Measurements from ENCODE around the gene IL25.

The IL25 gene

GRCh38 chr14:23353433-23353780 is 19.2 kb upstream of the IL25 start:
- DNase-seq (ENCODE audit: low spot score) = no peak

- no peak for DNase-seq (ENCODE audit: low spot score)
Measured at GRCh38 chr14:23354990-23355389, 17.6 kb upstream of the IL25 start.

DNA sequence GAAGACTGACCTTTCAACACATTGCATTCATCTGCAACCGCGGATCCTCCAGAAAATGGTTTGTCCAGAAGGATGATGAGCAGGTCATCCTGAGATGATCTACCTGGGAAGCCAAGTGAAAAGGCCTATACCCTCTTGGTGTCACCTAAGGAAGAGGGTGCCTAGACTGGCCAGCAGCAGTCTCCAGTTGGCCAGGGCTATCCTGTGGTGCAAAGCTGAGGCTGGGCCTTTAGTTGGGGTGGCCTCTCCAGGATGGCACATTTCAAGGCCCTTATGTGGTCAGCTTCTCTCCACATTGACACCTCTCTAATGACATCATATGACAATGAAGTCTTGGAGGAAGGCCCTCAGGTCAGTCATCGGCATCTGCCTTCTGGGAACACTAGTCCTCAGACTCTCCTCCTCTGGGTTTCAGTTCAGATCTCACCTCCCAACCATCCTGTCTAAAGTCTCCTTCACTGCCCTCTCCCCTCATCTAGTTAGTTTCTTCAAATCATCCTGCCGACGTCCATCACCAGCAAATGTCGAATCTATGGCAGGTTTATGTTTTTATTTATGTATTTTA is 16.7 kb upstream of the IL25 start:
- no peak for DNase-seq (ENCODE audit: low spot score)

DNA sequence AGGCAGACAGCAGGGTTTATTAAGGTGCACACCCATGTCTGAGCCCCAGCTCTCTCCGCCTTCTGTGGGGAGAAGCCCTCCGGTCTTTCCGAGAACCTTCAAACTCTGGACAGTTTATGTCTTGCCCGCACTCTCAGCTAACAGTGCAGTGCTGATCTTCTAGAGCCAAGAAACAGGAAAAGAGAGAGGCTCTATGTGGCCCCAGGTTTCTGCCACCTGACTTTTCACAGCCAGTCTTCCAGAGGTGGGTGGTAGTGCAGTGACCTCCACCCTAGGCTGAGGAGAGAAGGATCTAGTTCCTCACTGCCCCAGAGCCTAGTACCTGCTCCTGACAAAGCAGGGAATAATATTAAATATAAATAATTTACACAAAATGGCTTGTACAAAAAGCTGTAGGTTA is 15.9 kb upstream of the IL25 start:
- DNase-seq (ENCODE audit: low spot score) = no peak

DNA sequence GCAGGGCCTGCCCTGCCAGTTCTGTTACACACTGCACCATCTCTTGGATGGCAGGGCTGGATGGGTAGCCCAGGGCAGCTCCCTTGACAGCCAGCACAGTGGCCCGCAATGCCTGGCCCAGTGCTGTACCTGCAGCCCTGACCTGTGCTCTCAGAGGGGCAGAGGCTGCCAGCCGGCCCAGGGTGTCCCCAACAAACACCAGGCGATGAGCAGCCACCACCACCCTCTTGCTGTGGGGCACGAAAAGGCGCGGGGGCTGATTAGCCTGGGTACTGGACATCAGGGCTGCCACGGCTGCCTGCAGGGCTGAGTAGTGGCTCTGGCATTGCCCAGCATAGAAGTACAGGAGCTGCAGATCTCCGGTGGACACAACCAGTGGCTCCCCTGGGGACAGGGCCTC is 15.3 kb upstream of the IL25 start:
- DNase-seq (ENCODE audit: low spot score) = no peak

DNA sequence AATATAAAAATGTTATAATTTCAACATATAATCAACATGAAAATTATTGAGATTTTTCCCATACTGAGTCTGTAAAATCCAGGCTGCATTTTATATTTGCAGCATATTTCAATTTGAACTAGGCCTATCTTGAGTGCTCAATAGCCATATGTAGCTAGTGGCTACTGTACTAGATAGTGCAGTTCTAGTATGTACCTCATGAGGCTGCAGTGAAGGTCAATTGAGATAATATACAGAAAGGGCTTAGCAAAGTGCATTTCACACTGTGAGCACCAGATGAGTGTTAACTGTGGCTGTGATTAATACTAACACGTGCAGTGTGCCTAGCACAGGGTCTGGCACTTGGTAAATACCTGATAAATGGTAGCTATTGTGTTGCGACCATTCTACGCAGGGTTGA is 14.6 kb upstream of the IL25 start:
- no peak for DNase-seq (ENCODE audit: low spot score)

DNA sequence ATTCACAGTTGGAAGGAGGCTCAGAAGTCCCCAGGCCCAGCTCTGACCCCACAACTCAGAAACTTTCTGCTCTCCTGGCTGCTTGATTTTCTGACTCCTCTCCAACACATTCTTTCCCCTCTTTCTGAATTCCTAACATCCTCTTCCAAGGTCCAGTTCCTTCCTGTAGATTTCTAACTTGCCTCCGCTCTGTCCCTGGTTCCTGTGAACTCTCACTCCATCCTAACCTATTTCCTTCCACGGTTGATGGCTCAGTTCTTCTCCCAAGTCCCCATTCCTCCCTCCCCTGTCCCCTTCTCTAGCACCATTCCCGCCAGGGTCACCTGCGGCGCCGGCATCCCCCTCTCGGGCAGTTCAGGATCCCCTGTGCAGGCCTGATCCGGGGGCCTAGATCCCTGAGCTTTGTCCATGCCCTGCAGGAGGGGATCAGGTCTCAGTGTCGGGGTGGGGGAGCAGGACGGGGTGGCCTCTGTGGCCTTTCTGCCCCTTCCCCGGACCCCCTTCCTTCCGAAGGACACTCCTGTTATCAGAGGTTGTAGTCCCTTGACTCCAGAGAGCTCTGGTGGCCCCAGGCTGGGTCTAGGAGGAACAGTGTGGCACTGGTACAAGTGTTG is 13.9 kb upstream of the IL25 start:
- no peak for DNase-seq (ENCODE audit: low spot score)

DNA sequence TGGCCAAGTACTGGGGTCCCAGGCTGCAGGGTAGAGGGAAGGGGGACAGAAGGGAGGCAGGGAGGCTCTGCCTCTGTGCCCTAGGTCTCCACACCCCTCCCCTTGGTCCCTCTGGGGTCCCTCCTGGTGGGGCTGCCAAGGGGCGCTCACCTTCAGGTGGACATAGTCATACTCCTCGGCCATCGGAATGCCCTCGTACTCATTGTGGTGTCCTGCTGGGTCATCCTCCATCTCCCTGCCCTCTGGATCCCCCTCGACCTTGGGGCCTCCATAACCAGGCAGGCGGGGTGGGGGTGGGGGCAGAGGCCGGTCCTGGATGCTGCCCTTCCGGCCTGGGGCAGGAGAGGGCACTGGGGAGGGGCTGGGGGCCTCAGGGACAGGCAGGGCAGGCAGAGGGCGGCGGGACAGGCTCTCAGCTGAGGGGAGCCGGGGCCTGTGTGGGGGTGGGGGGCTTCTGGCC is 13.4 kb upstream of the IL25 start:
- no peak for DNase-seq (ENCODE audit: low spot score)

GRCh38 chr14:23359722-23360447 is 12.7 kb upstream of the IL25 start:
- DNase-seq (ENCODE audit: low spot score) = no peak

DNA sequence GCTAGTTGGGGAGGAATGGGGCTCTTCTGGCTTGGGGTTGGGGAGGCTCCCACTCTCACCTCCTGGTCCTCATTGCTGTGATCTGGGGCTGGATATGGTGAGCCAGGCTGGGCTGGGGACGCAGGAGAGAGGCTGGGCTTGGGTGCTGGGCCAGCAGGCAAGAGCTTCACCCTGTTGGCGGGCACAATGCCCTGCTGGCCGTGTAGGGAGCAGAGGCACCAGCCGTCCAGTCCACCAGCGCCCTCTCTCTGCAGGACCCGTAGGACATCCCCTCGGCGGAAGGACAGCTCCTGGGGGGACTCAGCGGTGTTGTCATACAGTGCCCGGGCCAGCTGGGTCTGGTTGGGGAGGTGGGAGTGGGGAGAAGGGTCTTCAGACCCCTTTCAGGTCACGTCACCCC is 12.1 kb upstream of the IL25 start:
- DNase-seq (ENCODE audit: low spot score) = no peak

GRCh38 chr14:23361320-23361719 is 11.3 kb upstream of the IL25 start:
- DNase-seq (ENCODE audit: low spot score) = no peak

GRCh38 chr14:23361763-23362162 is 10.8 kb upstream of the IL25 start:
- DNase-seq (ENCODE audit: low spot score) = no peak

- DNase-seq (ENCODE audit: low spot score) = no peak
Measured at GRCh38 chr14:23362200-23362599, 10.4 kb upstream of the IL25 start.

GRCh38 chr14:23364164-23365035 is 8.2 kb upstream of the IL25 start:
- peak; percentile 60 for DNase-seq (ENCODE audit: low spot score)

GRCh38 chr14:23365036-23365731 is 7.4 kb upstream of the IL25 start, which contains the start of gene EFS:
Gene EFS (minus strand): TSS chr14:23365172. CDS start chr14:23365025, 147 bp downstream.
- no peak for DNase-seq (ENCODE audit: low spot score)

DNA sequence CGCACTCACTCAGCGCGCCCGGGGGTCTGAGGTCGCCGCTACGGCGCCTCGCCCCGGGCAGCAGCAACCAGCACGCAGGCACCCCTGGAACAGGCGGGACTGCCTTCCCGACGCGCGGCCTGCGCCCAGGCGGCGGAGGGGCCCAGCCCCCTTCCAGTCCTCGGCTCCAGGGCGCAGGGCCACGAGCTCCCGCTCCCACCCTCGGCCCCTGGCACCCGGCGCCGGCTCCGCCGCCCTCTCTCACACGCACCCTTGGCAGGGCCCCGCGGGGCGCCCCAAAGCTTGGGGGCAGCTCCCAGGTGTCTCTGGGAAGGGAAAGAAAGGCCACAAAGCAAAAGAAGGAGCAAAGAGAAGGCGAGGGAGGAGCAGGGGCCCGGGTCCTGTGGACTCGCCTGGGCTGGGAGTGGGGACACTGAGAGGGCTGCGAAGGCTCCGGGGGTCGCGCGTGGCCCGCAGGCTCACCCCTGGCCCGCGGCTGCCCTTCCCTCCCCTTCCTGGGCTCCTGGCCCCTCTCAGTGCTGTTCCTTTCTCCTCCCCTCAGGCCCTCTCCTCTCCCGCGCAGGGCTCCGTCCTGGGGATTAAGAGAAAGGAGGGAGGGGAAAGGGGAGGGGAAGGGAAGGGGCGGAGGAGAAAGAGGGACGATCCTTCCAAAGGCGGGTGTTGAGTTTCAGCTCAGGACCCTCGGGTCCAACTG is 6.7 kb upstream of the IL25 start:
- peak; percentile 87 for DNase-seq (ENCODE audit: low spot score)

DNA sequence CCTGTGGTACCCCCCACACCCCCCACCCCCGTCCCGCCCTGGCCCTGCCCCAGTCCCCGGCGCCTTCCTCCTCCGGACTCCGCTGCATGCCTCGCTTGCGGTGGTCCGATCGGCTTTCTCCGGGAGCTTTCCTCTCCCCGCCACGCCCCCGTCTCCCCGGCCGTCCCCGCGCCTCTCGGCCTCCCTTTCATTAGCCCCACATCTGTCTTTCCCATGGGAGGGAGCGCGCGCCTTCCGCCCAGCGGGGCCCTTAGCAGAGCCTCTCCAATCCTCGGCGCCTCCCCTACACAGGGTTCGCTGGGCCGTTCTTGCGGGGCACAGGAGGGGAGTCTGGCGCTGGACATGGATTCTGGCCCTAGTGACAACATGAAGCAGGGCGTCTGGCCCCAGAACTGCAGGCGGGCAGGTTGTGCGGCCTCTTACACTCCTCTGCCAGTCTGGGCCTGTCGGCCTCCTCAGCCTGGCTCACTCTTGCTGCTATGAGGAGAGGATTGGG is 6.1 kb upstream of the IL25 start:
- peak; percentile 79 for DNase-seq (ENCODE audit: low spot score)

- DNase-seq (ENCODE audit: low spot score) = no peak
Measured at GRCh38 chr14:23370221-23370620, 2.4 kb upstream of the IL25 start.

- DNase-seq (ENCODE audit: low spot score) = no peak
Measured at GRCh38 chr14:23371865-23372264, 744 bp upstream of the IL25 start.

DNA sequence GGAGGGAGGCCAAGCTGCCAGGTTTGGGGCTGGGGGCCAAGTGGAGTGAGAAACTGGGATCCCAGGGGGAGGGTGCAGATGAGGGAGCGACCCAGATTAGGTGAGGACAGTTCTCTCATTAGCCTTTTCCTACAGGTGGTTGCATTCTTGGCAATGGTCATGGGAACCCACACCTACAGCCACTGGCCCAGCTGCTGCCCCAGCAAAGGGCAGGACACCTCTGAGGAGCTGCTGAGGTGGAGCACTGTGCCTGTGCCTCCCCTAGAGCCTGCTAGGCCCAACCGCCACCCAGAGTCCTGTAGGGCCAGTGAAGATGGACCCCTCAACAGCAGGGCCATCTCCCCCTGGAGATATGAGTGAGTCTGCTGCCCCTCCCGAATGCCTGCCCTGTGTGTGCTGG is 432 bp downstream of the IL25 start:
- no peak for DNase-seq (ENCODE audit: low spot score)

Data from SK-N-DZ (cell line).